Kidney (tissue), 14 donors: ENCODE data around the gene CACNA2D1. TPM values are rescaled to one million over a fixed set of nuclear protein-coding genes. Genes with fewer than 3 reads are reported as not detected.

Experiments used
- DNase-seq, 5 donors: peaks; one replicate each; pipeline ENCODE4 v3.0.0-alpha.2; 2013 to 2020
- FAIRE-seq: peaks from 2 replicates; lab custom pipeline; 2012; peaks lifted over from hg19 to GRCh38; lab: Jason Lieb, UNC
- H3K27ac ChIP-seq, 2 donors: one replicate each; pipeline ENCODE4 v1.7.0; 2013; ENCODE audit warnings: low read depth in 2 of 2, low read length in 2 of 2, inconsistent platforms in 1 of 2
- H3K27me3 ChIP-seq: one replicate; pipeline ENCODE4 v1.7.1; 2013; ENCODE audit warnings: low read length, inconsistent platforms; ENCODE audit not compliant: control insufficient read depth, insufficient read depth
- H3K36me3 ChIP-seq, 3 donors: one replicate each; pipeline versions ENCODE4 v1.7.0 to v1.7.1; 2013; ENCODE audit warnings: low read length in 3 of 3, control low read depth in 1 of 3, inconsistent platforms in 1 of 3; ENCODE audit not compliant: insufficient read depth in 3 of 3, control insufficient read depth in 2 of 3
- H3K4me1 ChIP-seq, 3 donors: one replicate each; pipeline versions ENCODE4 v1.7.0 to v1.7.1; 2013; ENCODE audit warnings: low read length in 3 of 3, inconsistent platforms in 1 of 3, low read depth in 1 of 3; ENCODE audit not compliant: control insufficient read depth in 2 of 3, insufficient read depth in 2 of 3
- H3K4me3 ChIP-seq, 3 donors: one replicate each; pipeline versions ENCODE4 v1.7.0 to v1.8.1; 2013; ENCODE audit warnings: low read length in 3 of 3, control low read depth in 1 of 3, inconsistent platforms in 1 of 3
- H3K9ac ChIP-seq, 3 donors: one replicate each; pipeline versions ENCODE4 v1.7.0 to v1.7.1; 2013; ENCODE audit warnings: low read length in 3 of 3, control low read depth in 1 of 3, inconsistent platforms in 1 of 3
- H3K9me3 ChIP-seq, 3 donors: one replicate each; pipeline versions ENCODE4 v1.7.0 to v1.7.1; 2013; ENCODE audit warnings: low read length in 3 of 3, control low read depth in 1 of 3, inconsistent platforms in 1 of 3; ENCODE audit not compliant: control insufficient read depth in 2 of 3, insufficient read depth in 1 of 3
- CTCF ChIP-seq: IDR thresholded peaks from 3 replicates; pipeline ENCODE4 v1.5.1; 2012; ENCODE audit warnings: mild to moderate bottlenecking, moderate library complexity, borderline replicate concordance; ENCODE audit not compliant: insufficient read depth; ENCODE audit errors: extremely low read depth
- intact Hi-C: fragments of 100-400 bp; cut with DNase I; formaldehyde crosslinking; loops from one replicate; pipeline ENCODE4 v1.11.1; 2022
- polyA plus RNA-seq: library from polyadenylated mRNA; stranded (reverse); fragments of 350-450 nt; fragmentation: Illumina TruSeq; extraction: RNeasy Lipid Tissue Mini Kit (QIAGEN cat#74804); gene quantifications from one replicate; pipeline ENCODE4 v1.2.3, GENCODE V29; 2014; ENCODE audit warnings: low read depth, low replicate concordance; ENCODE audit not compliant: insufficient read depth
- total RNA-seq: library from RNA; stranded (reverse); fragmentation: NEBNext Ultra II Directional; extraction: Animal tissue kit (Norgen Biotek cat#: 25700); gene quantifications from one replicate; pipeline ENCODE4 v1.2.1, GENCODE V29; 2021
- donor health status: control.
- donor health status: control.
- donor health status: control.
- donor health status: control.
- donor health status: control.
- donor health status: DM: yes; HTN: yes; CAD: no.
- donor health status: Normal renal cell carcinoma (clear cell type).

Gene CACNA2D1
- total and polyA plus RNA-seq, 2 donors from 2014 or later, result 3.5 to 18.3 TPM

DNA sequence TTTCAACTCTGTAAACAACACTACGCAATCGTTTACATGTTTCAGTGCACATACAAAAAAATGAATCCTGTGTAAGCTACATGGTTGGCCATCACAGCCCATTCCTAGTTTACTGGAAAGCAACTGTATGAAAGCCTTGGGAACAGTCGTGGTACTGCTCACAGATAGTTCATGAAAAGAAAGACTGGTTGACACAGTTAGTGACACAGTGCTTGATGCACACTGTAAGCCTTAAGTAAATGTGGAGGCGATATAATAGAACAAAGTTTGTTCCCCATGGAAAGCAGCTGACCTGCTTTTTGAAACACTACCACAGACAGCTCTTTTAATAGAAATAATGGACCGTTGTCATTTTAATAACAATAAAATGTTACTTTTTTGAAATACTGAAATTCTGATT, 5.1 kb downstream of the CACNA2D1 start:
- FAIRE-seq (no peak), DNase-seq (no peak)
- TF ChIP-seq CTCF, result no peak
- Histone ChIP-seq H3K9ac (no peak overlapping the region), H3K4me1 (no peaks in the 10 kb centered on the region), H3K27ac (no peak overlapping the region), H3K27me3 (no peaks in the 10 kb centered on the region), H3K9me3 (no peaks in the 10 kb centered on the region), H3K4me3 (no peak overlapping the region), H3K36me3 (no peaks in the 10 kb centered on the region)
- intact Hi-C loops, result no loop called here

DNA sequence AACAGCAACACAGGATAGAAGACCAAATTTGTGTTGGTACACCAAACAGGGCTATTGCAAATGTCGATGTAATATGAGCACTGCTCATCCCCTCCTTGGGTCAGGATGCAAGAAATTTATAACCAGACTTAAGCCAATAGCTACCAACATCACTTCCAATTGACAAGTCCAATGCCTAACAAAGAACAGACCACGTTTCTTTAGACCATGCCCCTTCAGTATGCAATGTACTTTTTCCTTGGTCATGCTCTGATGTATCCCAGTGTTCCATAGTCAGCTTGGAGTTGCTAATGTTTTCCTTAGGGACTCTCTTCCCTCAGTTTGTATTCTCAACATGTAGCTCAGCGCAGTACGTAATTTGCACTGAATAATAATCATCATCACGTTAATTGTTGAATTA, 7.8 kb downstream of the CACNA2D1 start:
- FAIRE-seq, result no peak
- no peak overlapping the region for H3K9ac ChIP-seq
- H3K4me1 ChIP-seq, result no peaks in the 10 kb centered on the region
- no peak overlapping the region for H3K4me3 ChIP-seq
- DNase-seq, result no peak
- H3K9me3 ChIP-seq, result no peaks in the 10 kb centered on the region
- no peaks in the 10 kb centered on the region for H3K36me3 ChIP-seq
- H3K27me3 ChIP-seq, result no peaks in the 10 kb centered on the region
- intact Hi-C loops, result no loop called here
- no peak overlapping the region for H3K27ac ChIP-seq
- no peak for TF ChIP-seq CTCF

- Histone ChIP-seq H3K9ac (no peak overlapping the region), H3K9me3 (no peaks in the 10 kb centered on the region), H3K4me3 (no peak overlapping the region), H3K36me3 (no peaks in the 10 kb centered on the region), H3K27me3 (no peaks in the 10 kb centered on the region), H3K4me1 (no peaks in the 10 kb centered on the region), H3K27ac (no peak overlapping the region)
- no peak for TF ChIP-seq CTCF
- FAIRE-seq, result no peak
- no peak for DNase-seq
- intact Hi-C loops, result no loop called here
Observed at GRCh38 chr7:82434275-82435022, 9.1 kb downstream of the CACNA2D1 start.
